ENCODE results near the gene ADK.
"Not testable (repeated sequence)": the region's sequence is repeated elsewhere in the genome, so short reads cannot be mapped to it uniquely, and the experiment has no call there.

Gene ADK

GRCh38 chr10:74137992-74138391, 13.0 kb upstream of the ADK start:
- H3K4me1 ChIP-seq (ENCODE audit: insufficient read depth, low read length, poor library complexity, severe bottlenecking): no peaks in the 10 kb centered on the region
- no peak overlapping the region for H3K4me3 ChIP-seq (ENCODE audit: low read length, poor library complexity, severe bottlenecking)
- TF ChIP-seq, protein P1, sequence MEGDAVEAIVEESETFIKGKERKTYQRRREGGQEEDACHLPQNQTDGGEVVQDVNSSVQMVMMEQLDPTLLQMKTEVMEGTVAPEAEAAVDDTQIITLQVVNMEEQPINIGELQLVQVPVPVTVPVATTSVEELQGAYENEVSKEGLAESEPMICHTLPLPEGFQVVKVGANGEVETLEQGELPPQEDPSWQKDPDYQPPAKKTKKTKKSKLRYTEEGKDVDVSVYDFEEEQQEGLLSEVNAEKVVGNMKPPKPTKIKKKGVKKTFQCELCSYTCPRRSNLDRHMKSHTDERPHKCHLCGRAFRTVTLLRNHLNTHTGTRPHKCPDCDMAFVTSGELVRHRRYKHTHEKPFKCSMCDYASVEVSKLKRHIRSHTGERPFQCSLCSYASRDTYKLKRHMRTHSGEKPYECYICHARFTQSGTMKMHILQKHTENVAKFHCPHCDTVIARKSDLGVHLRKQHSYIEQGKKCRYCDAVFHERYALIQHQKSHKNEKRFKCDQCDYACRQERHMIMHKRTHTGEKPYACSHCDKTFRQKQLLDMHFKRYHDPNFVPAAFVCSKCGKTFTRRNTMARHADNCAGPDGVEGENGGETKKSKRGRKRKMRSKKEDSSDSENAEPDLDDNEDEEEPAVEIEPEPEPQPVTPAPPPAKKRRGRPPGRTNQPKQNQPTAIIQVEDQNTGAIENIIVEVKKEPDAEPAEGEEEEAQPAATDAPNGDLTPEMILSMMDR (conservative IDR thresholded peaks at IDR 0.05; ENCODE audit: low read length): no peak
- no peak for TF ChIP-seq EZH2phosphoT487 (IDR thresholded peaks at IDR 0.05; ENCODE audit: borderline replicate concordance)
- H3K79me2 ChIP-seq (ENCODE audit: insufficient read depth, low read length): peaks cover 8% of the 10 kb centered on the region; the same call in 1 of the 2 replicates
- H4K20me1 ChIP-seq (ENCODE audit: insufficient read depth, low read length, poor library complexity, severe bottlenecking): no peaks in the 10 kb centered on the region
- peaks cover 47% of the 10 kb centered on the region for H3K36me3 ChIP-seq (ENCODE audit: insufficient read depth, low read length)
- no peak overlapping the region for H3K9ac ChIP-seq (ENCODE audit: low read depth, low read length, poor library complexity, severe bottlenecking)
- H3K27me3 ChIP-seq (ENCODE audit: insufficient read depth, low read length, poor library complexity, severe bottlenecking): no peaks in the 10 kb centered on the region
- H3K4me2 ChIP-seq (ENCODE audit: low read depth, low read length, poor library complexity, severe bottlenecking): no peak overlapping the region
- H3F3A ChIP-seq (ENCODE audit: low read depth): no peaks in the 10 kb centered on the region
- H3K9me3 ChIP-seq (ENCODE audit: insufficient read depth, low read depth, low read length): no peaks in the 10 kb centered on the region
- no peaks in the 10 kb centered on the region for H3K9me2 ChIP-seq (replicated peaks; ENCODE audit: low read depth, low read length)
- H2AFZ ChIP-seq (ENCODE audit: low read length): no peak overlapping the region

DNA sequence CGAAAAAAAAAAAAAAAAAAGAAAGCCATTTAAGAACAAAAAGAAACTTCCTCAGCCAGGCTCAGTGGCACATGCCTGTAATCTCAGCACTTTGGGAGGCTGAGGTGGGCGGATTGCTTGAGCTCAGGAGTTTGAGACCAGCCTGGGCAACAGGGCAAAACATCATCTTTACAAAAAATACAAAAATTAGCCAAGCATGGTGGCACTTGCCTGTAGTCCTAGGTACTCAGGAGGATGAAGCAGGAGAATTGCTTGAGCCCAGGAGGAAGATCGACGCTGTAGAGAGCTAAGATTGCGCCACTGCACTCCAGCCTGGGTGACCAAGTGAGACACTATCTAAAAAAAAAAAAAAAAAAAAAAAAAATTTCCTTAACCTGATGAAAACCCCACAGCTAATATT, 12.4 kb upstream of the ADK start:
- H3F3A ChIP-seq (ENCODE audit: low read depth); H2AFZ ChIP-seq (ENCODE audit: low read length); H3K4me3 ChIP-seq (ENCODE audit: low read length, poor library complexity, severe bottlenecking); H3K79me2 ChIP-seq (ENCODE audit: insufficient read depth, low read length); H3K9me2 ChIP-seq (replicated peaks; ENCODE audit: low read depth, low read length); H3K4me2 ChIP-seq (ENCODE audit: low read depth, low read length, poor library complexity, severe bottlenecking); H4K20me1 ChIP-seq (ENCODE audit: insufficient read depth, low read length, poor library complexity, severe bottlenecking); H3K9me3 ChIP-seq (ENCODE audit: insufficient read depth, low read depth, low read length); H3K27me3 ChIP-seq (ENCODE audit: insufficient read depth, low read length, poor library complexity, severe bottlenecking); H3K9ac ChIP-seq (ENCODE audit: low read depth, low read length, poor library complexity, severe bottlenecking); H3K4me1 ChIP-seq (ENCODE audit: insufficient read depth, low read length, poor library complexity, severe bottlenecking): not testable (repeated sequence)
- H3K36me3 ChIP-seq (ENCODE audit: insufficient read depth, low read length): peaks cover 41% of the 10 kb centered on the region

DNA sequence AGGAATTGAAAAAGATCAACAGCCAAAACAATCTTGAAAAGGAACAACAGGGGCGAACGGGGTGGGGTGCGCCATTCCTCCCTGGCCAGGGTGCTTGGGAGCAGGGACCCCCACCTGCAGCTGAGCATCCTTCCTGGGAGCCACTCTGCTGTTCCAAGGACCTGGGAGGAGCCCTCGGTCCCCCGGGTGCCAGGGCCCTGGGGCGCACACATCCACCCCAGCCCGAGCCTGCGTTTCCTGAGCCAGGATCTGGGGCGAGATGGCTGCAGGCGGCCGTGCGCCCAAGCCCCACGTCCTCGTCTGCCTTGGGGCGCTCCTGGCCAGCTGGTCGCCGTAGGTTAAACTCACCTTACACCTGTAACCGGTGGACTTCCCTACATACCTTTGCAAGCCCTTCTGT, 11.0 kb upstream of the ADK start:
- no peak overlapping the region for H2AFZ ChIP-seq (ENCODE audit: low read length)
- TF ChIP-seq, protein P1 (conservative IDR thresholded peaks at IDR 0.05; ENCODE audit: low read length): no peak
- TF ChIP-seq EZH2phosphoT487 (IDR thresholded peaks at IDR 0.05; ENCODE audit: borderline replicate concordance): no peak
- no peaks in the 10 kb centered on the region for H4K20me1 ChIP-seq (ENCODE audit: insufficient read depth, low read length, poor library complexity, severe bottlenecking)
- no peak overlapping the region for H3K4me2 ChIP-seq (ENCODE audit: low read depth, low read length, poor library complexity, severe bottlenecking)
- H3K9ac ChIP-seq (ENCODE audit: low read depth, low read length, poor library complexity, severe bottlenecking): no peak overlapping the region
- peaks cover 12% of the 10 kb centered on the region; the same call in 1 of the 2 replicates for H3K79me2 ChIP-seq (ENCODE audit: insufficient read depth, low read length)
- H3K36me3 ChIP-seq (ENCODE audit: insufficient read depth, low read length): peaks cover 31% of the 10 kb centered on the region
- no peaks in the 10 kb centered on the region for H3K9me2 ChIP-seq (replicated peaks; ENCODE audit: low read depth, low read length)
- peaks cover 2% of the 10 kb centered on the region for H3K4me1 ChIP-seq (ENCODE audit: insufficient read depth, low read length, poor library complexity, severe bottlenecking)
- H3F3A ChIP-seq (ENCODE audit: low read depth): no peaks in the 10 kb centered on the region
- no peaks in the 10 kb centered on the region for H3K9me3 ChIP-seq (ENCODE audit: insufficient read depth, low read depth, low read length)
- H3K27me3 ChIP-seq (ENCODE audit: insufficient read depth, low read length, poor library complexity, severe bottlenecking): no peaks in the 10 kb centered on the region
- no peak overlapping the region for H3K4me3 ChIP-seq (ENCODE audit: low read length, poor library complexity, severe bottlenecking)

GRCh38 chr10:74140553-74140952, 10.5 kb upstream of the ADK start:
- H3K79me2 ChIP-seq (ENCODE audit: insufficient read depth, low read length): peaks cover 18% of the 10 kb centered on the region; the same call in 1 of the 2 replicates
- H3K9me2 ChIP-seq (replicated peaks; ENCODE audit: low read depth, low read length): no peaks in the 10 kb centered on the region
- H4K20me1 ChIP-seq (ENCODE audit: insufficient read depth, low read length, poor library complexity, severe bottlenecking): no peaks in the 10 kb centered on the region
- H3K27me3 ChIP-seq (ENCODE audit: insufficient read depth, low read length, poor library complexity, severe bottlenecking): no peaks in the 10 kb centered on the region
- peaks cover 5% of the 10 kb centered on the region for H3K4me1 ChIP-seq (ENCODE audit: insufficient read depth, low read length, poor library complexity, severe bottlenecking)
- no peaks in the 10 kb centered on the region for H3F3A ChIP-seq (ENCODE audit: low read depth)
- no peak overlapping the region for H3K4me3 ChIP-seq (ENCODE audit: low read length, poor library complexity, severe bottlenecking)
- H3K9me3 ChIP-seq (ENCODE audit: insufficient read depth, low read depth, low read length): no peaks in the 10 kb centered on the region
- peaks cover 26% of the 10 kb centered on the region for H3K36me3 ChIP-seq (ENCODE audit: insufficient read depth, low read length)
- H3K4me2 ChIP-seq (ENCODE audit: low read depth, low read length, poor library complexity, severe bottlenecking): no peak overlapping the region
- no peak overlapping the region for H3K9ac ChIP-seq (ENCODE audit: low read depth, low read length, poor library complexity, severe bottlenecking)
- no peak for TF ChIP-seq EZH2phosphoT487 (IDR thresholded peaks at IDR 0.05; ENCODE audit: borderline replicate concordance)
- TF ChIP-seq, protein P1 (conservative IDR thresholded peaks at IDR 0.05; ENCODE audit: low read length): no peak
- H2AFZ ChIP-seq (ENCODE audit: low read length): no peak overlapping the region

All from Loucy (cell line).